HCT116 (cell line): Measurements from ENCODE around the gene ZNF835.

Source experiments
- CTCF ChIP-seq, 3 experiments: fragments of 200-600 bp in 1 of 3; sonication (generic) in 1 of 3; IDR thresholded peaks in 2 of 3; conservative IDR thresholded peaks in 1 of 3; 2 replicates each; pipeline ENCODE4 v1.5.1; 2012 to 2017; ENCODE audit warnings: low read depth in 2 of 3, low read length in 2 of 3, antibody characterized with exemption in 1 of 3, borderline replicate concordance in 1 of 3, control low read depth in 1 of 3, mild to moderate bottlenecking in 1 of 3, mixed read lengths in 1 of 3, mixed run types in 1 of 3, moderate library complexity in 1 of 3; ENCODE audit not compliant: insufficient read depth in 1 of 3
- EZH2 ChIP-seq: fragments of 200-600 bp; sonication (generic); IDR thresholded peaks from 2 replicates; pipeline ENCODE4 v1.6.1; 2017; ENCODE audit warnings: antibody characterized with exemption, mixed run types
- EZH2phosphoT487 ChIP-seq: fragments of 200-600 bp; IDR thresholded peaks from 2 replicates; pipeline ENCODE4 v1.6.1; 2018; ENCODE audit warnings: antibody characterized with exemption, borderline replicate concordance
- MAX ChIP-seq: IDR thresholded peaks from 2 replicates; pipeline ENCODE4 v1.6.1; 2012
- POLR2A ChIP-seq: IDR thresholded peaks from 2 replicates; pipeline ENCODE4 v1.7.0; 2011; ENCODE audit warnings: borderline replicate concordance; ENCODE audit not compliant: insufficient read depth, insufficient read length; ENCODE audit errors: extremely low read depth
- REST ChIP-seq: IDR thresholded peaks from 2 replicates; pipeline ENCODE4 v1.6.1; 2012; ENCODE audit warnings: low read depth
- SP1 ChIP-seq: IDR thresholded peaks from 2 replicates; pipeline ENCODE4 v1.6.1; 2012; ENCODE audit warnings: low read depth
- TCF7L2 ChIP-seq: IDR thresholded peaks from 2 replicates; pipeline ENCODE4 v1.7.0; 2011; ENCODE audit warnings: borderline replicate concordance, inconsistent platforms; ENCODE audit not compliant: insufficient read depth, insufficient read length; ENCODE audit errors: extremely low read depth
- YY1 ChIP-seq: IDR thresholded peaks from 2 replicates; pipeline ENCODE4 v1.6.1; 2011; ENCODE audit warnings: low read length, low read depth, moderate library complexity, mild to moderate bottlenecking; ENCODE audit not compliant: insufficient replicate concordance; ENCODE audit errors: extremely low read depth
- TF ChIP-seq, protein P1 (sequence below): IDR thresholded peaks from 2 replicates; pipeline ENCODE4 v1.6.1; 2012

DNA sequence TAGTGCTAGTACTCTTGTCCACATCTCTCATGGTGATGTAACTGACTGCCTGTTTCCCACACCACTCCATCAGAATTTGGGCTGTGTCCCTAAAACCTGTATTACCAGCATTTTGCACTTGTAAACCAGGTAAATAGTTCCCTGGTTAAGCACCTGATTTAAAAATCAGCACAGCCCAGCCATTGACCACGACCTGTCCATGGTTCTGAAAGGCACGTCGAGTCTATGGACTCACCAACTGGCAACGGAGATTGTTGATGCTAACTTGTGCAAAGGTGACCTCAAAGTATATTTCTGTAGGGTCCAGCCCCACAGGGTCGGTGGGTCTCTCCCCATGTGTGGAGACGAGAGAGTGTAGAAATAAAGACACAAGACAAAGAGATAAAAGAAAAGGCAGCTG lies 46.7 kb upstream of the ZNF835 start:
- TF ChIP-seq EZH2phosphoT487 (no peak), EZH2 (no peak), CTCF (IDR thresholded peaks at IDR 0.05 in 2 of 3, conservative IDR thresholded peaks at IDR 0.05 in 1 of 3; ENCODE audit: borderline replicate concordance in 1 of 3, insufficient read depth in 1 of 3, low read depth in 2 of 3, low read length in 2 of 3) (no peak), SP1 (no peak), TCF7L2 (no peak), POLR2A (no peak), YY1 (no peak), MAX (no peak), REST (peak; percentile 5; the same call in 1 of the 2 replicates)
- TF ChIP-seq, protein P1, sequence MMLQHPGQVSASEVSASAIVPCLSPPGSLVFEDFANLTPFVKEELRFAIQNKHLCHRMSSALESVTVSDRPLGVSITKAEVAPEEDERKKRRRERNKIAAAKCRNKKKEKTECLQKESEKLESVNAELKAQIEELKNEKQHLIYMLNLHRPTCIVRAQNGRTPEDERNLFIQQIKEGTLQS: no peak
